Measurements from ENCODE around the gene KLF18. TPM values are rescaled to one million over a fixed set of nuclear protein-coding genes. Genes with fewer than 3 reads are reported as not detected.

The KLF18 gene
- total and polyA plus RNA-seq, 2 donors (not counting 3 experiments of a cell fraction or from before 2014, with no cell fraction given): not detected

GRCh38 chr1:44114098-44114497 lies 27.3 kb downstream of the KLF18 start:
- no peak overlapping the region for H2AFZ ChIP-seq (ENCODE audit: low read depth, low read length)
- intact Hi-C loops (cut with micrococcal nuclease) (no loop called here), dilution Hi-C loops (cut with MboI; ENCODE audit: extremely low pct_ligation_motif_present, low sequenced_read_pairs) (no loop called here)
- no peaks in the 10 kb centered on the region for H3K36me3 ChIP-seq (ENCODE audit: control insufficient read depth in 2 of 2, extremely low read depth in 1 of 2, insufficient read depth in 2 of 2, low read length in 2 of 2)
- H3K9me3 ChIP-seq (replicated peaks; ENCODE audit: control insufficient read depth, insufficient read depth, low read length): no peaks in the 10 kb centered on the region
- H3K9ac ChIP-seq (replicated peaks; ENCODE audit: extremely low read depth, insufficient read depth, low read length): no peak overlapping the region
- H3K9me1 ChIP-seq (replicated peaks; ENCODE audit: control insufficient read depth, extremely low read depth, insufficient read depth, low read length): no peaks in the 10 kb centered on the region
- BruUV-seq (replicated peaks): no TSS peak
- no peak overlapping the region for H3K4me2 ChIP-seq (ENCODE audit: insufficient read depth, low read length)
- no peak overlapping the region for H3K4me3 ChIP-seq (replicated peaks in 1 of 3; ENCODE audit: insufficient read depth in 1 of 3, low read depth in 1 of 3, low read length in 3 of 3)
- no peak overlapping the region for H3K27ac ChIP-seq (ENCODE audit: insufficient read depth, low read depth, low read length)
- CTCF ChIA-PET: interaction anchor here (0.8 to 1.4 kb wide), 3 partner anchors 10 to 494 kb away, joined by 3 read pairs; no protein-coding TSS in a partner anchor
- TF ChIP-seq POLR2AphosphoS5 (IDR thresholded peaks at IDR 0.05; ENCODE audit: insufficient read depth, low read depth, low read length) (no peak), JUN (IDR thresholded peaks at IDR 0.05; ENCODE audit: borderline replicate concordance, insufficient read depth, insufficient read length, low read depth) (no peak)
- no peaks in the 10 kb centered on the region for H3K4me1 ChIP-seq (ENCODE audit: control insufficient read depth, extremely low read depth, insufficient read depth, low read length)
- POLR2A ChIA-PET: no interaction called here
- no peaks in the 10 kb centered on the region for H4K20me1 ChIP-seq (replicated peaks; ENCODE audit: control insufficient read depth, extremely low read depth, insufficient read depth, low read length)
- peaks cover 2 to 3% of the 10 kb centered on the region in 2 experiments for H3K27me3 ChIP-seq (ENCODE audit: control insufficient read depth in 2 of 2, insufficient read depth in 2 of 2, low read length in 2 of 2)
- no peaks in the 10 kb centered on the region for H3K79me2 ChIP-seq (ENCODE audit: control insufficient read depth, insufficient read depth, low read length)
- FAIRE-seq (no peak), DNase-seq (ENCODE audit: low read depth, low spot score) (no peak)

DNA sequence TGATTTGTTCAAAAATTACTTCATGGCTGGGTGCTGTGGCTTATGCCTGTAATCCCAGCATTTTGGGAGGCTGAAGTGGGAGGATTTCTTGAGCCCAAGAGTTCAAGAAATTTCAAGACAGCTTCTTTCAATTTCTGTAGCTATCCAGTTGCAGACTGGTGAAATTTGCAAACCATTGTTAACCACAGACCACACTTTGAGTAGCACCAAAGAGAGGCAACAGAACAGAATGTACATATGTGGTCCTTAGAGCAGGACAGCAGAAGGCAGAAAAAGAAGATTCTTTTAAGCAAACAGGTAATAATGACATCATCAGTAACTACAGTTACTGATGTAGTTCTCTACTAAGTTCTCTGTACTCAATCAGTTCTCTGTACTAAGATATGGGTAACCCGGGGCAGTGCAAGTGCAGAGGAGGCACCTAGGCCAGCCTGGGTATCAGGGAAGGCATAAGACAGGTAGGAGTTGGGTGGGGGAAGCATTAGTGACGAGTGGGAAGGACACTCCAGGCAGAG lies 28.3 kb downstream of the KLF18 start:
- Histone ChIP-seq H3K4me3 (replicated peaks in 1 of 3; ENCODE audit: insufficient read depth in 1 of 3, low read depth in 1 of 3, low read length in 3 of 3) (no peak overlapping the region), H3K9me1 (replicated peaks; ENCODE audit: control insufficient read depth, extremely low read depth, insufficient read depth, low read length) (no peaks in the 10 kb centered on the region), H3K79me2 (ENCODE audit: control insufficient read depth, insufficient read depth, low read length) (no peaks in the 10 kb centered on the region), H3K27ac (ENCODE audit: insufficient read depth, low read depth, low read length) (no peak overlapping the region), H3K9ac (replicated peaks; ENCODE audit: extremely low read depth, insufficient read depth, low read length) (no peak overlapping the region), H3K36me3 (ENCODE audit: control insufficient read depth in 2 of 2, extremely low read depth in 1 of 2, insufficient read depth in 2 of 2, low read length in 2 of 2) (no peaks in the 10 kb centered on the region), H2AFZ (ENCODE audit: low read depth, low read length) (no peak overlapping the region), H4K20me1 (replicated peaks; ENCODE audit: control insufficient read depth, extremely low read depth, insufficient read depth, low read length) (no peaks in the 10 kb centered on the region), H3K27me3 (ENCODE audit: control insufficient read depth in 2 of 2, insufficient read depth in 2 of 2, low read length in 2 of 2) (peaks cover 3% of the 10 kb centered on the region in 2 experiments), H3K4me1 (ENCODE audit: control insufficient read depth, extremely low read depth, insufficient read depth, low read length) (no peaks in the 10 kb centered on the region), H3K4me2 (ENCODE audit: insufficient read depth, low read length) (no peak overlapping the region), H3K9me3 (replicated peaks; ENCODE audit: control insufficient read depth, insufficient read depth, low read length) (no peaks in the 10 kb centered on the region)
- no TSS peak for BruUV-seq (replicated peaks)
- DNase-seq (ENCODE audit: low read depth, low spot score): no peak
- TF ChIP-seq GATA2 (IDR thresholded peaks at IDR 0.05; ENCODE audit: insufficient read depth, insufficient read length, low read depth, low read length) (no peak), CTCF (IDR thresholded peaks at IDR 0.05; ENCODE audit: extremely low read depth in 1 of 2, insufficient read depth in 1 of 2, low read depth in 1 of 2, low read length in 2 of 2) (no peak), POLR2A (IDR thresholded peaks at IDR 0.05; ENCODE audit: low read depth, low read length) (no peak), EZH2 (IDR thresholded peaks at IDR 0.05; ENCODE audit: borderline replicate concordance, low read depth, low read length, severe bottlenecking) (no peak), FOS (IDR thresholded peaks at IDR 0.05; ENCODE audit: borderline replicate concordance, insufficient read depth, low read length) (no peak), MYC (IDR thresholded peaks at IDR 0.05; ENCODE audit: low read depth, low read length) (no peak), POLR2AphosphoS5 (IDR thresholded peaks at IDR 0.05; ENCODE audit: insufficient read depth, low read depth, low read length) (no peak), JUN (IDR thresholded peaks at IDR 0.05; ENCODE audit: borderline replicate concordance, insufficient read depth, insufficient read length, low read depth) (no peak)
- TF ChIP-seq, protein P1, sequence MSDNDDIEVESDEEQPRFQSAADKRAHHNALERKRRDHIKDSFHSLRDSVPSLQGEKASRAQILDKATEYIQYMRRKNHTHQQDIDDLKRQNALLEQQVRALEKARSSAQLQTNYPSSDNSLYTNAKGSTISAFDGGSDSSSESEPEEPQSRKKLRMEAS (IDR thresholded peaks at IDR 0.05; ENCODE audit: insufficient read depth, insufficient read length): no peak
- CTCF ChIA-PET: interaction anchor here (0.8 to 1.3 kb wide), 2 partner anchors 11 to 65 kb away, joined by 3 read pairs; no protein-coding TSS in a partner anchor
- intact Hi-C loops (cut with micrococcal nuclease): no loop called here
- no peak for FAIRE-seq
- POLR2A ChIA-PET: no interaction called here
- dilution Hi-C loops (cut with MboI; ENCODE audit: extremely low pct_ligation_motif_present, low sequenced_read_pairs): no loop called here

Data from endothelial cell of umbilical vein (primary cell).